Epithelial cell of proximal tubule (primary cell): ENCODE measurements around the gene PDE4D. TPM values are rescaled to one million over a fixed set of nuclear protein-coding genes. Genes with fewer than 3 reads are reported as not detected.

Experiments
- DNase-seq: peaks from one replicate; pipeline ENCODE4 v3.0.0-alpha.2; 2011; ENCODE audit warnings: low read depth
- H3K4me3 ChIP-seq: 2 replicates; pipeline ENCODE4 v1.5.1; 2011; ENCODE audit warnings: low read depth, mild to moderate bottlenecking, low read length
- total RNA-seq: library from RNA; depleted of rRNA; stranded (reverse); fragments of >200 nt; gene quantifications from 2 replicates; pipeline ENCODE4 v1.2.3, GENCODE V29; 2015
- TF ChIP-seq, protein P1 (sequence below): conservative IDR thresholded peaks from 2 replicates; pipeline ENCODE4 v1.5.1; 2012; ENCODE audit warnings: low read depth, mild to moderate bottlenecking, low read length

PDE4D gene
- total RNA-seq, 1 donor from 2014 or later, result 18.4 TPM

- TF ChIP-seq, protein P1, sequence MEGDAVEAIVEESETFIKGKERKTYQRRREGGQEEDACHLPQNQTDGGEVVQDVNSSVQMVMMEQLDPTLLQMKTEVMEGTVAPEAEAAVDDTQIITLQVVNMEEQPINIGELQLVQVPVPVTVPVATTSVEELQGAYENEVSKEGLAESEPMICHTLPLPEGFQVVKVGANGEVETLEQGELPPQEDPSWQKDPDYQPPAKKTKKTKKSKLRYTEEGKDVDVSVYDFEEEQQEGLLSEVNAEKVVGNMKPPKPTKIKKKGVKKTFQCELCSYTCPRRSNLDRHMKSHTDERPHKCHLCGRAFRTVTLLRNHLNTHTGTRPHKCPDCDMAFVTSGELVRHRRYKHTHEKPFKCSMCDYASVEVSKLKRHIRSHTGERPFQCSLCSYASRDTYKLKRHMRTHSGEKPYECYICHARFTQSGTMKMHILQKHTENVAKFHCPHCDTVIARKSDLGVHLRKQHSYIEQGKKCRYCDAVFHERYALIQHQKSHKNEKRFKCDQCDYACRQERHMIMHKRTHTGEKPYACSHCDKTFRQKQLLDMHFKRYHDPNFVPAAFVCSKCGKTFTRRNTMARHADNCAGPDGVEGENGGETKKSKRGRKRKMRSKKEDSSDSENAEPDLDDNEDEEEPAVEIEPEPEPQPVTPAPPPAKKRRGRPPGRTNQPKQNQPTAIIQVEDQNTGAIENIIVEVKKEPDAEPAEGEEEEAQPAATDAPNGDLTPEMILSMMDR, result no peak
- DNase-seq, result no peak
- no peak overlapping the region for H3K4me3 ChIP-seq
Observed at GRCh38 chr5:59293700-59294099, 599.8 kb downstream of the PDE4D start.

DNA sequence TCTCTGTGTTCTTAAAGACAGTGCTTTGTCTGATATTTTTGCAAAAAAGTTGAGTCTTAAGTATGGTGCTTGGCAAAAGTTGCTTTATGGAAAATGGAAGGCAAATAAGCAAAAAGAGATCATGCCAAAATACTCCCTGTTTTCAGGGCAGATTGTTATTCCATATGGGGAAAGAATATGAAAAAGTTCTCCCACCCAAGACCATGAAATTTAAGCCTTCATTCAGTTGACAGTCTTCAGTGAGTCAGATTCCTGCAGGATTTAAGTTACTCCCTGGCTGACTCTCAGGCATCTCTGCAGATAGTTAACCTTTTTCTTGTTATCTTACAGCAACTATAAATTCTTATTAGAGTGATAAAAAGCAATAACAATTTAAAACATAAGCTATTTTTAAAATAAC is 601.6 kb downstream of the PDE4D start:
- H3K4me3 ChIP-seq, result no peak overlapping the region
- DNase-seq, result no peak
- TF ChIP-seq, protein P1, result no peak

DNA sequence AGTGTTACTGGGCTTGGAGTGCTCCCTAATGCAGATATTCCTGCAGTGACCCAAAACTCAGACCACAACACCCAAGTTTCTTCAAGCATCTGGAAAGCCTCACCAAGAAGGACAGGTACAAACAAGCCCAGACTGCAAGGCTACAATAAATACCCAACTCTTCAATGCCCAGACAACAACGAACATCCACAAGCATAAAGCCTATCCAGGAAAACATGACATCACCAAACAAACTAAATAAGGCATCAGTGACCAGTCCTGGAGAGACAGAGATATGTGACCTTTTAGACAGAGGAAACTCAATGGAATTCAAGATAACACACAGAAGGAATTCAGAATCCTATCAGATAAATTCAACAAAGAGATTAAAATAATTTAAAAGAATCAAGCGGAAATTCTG is 605.6 kb downstream of the PDE4D start:
- TF ChIP-seq, protein P1, result no peak
- DNase-seq, result no peak
- H3K4me3 ChIP-seq, result no peak overlapping the region

- DNase-seq, result no peak
- TF ChIP-seq, protein P1, result no peak
- H3K4me3 ChIP-seq, result no peak overlapping the region
Observed at GRCh38 chr5:59287361-59287760, 606.2 kb downstream of the PDE4D start.

DNA sequence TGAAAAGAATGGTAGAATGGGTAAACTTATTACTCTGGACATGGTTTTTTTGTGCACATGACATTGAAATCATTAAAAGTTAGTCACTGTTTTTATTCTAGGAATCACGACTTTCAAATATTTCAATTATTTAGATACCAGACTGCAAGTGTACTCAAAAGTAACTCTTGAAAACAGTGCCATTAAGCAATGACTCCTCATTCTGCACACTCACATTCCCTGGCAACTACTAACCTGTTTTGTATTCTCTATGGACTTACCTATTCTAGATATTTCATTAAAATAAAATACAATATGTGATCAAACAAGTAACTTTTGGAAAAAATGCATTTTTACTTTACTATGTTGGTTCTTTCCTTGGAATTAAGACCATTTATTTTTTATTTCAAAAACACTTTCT is 607.0 kb downstream of the PDE4D start:
- TF ChIP-seq, protein P1, result no peak
- DNase-seq, result no peak
- H3K4me3 ChIP-seq, result no peak overlapping the region

- TF ChIP-seq, protein P1, result no peak
- DNase-seq, result no peak
- H3K4me3 ChIP-seq, result no peak overlapping the region
Observed at GRCh38 chr5:59285300-59286016, 608.1 kb downstream of the PDE4D start.

GRCh38 chr5:59282726-59283125 is 610.8 kb downstream of the PDE4D start:
- no peak overlapping the region for H3K4me3 ChIP-seq
- TF ChIP-seq, protein P1, result no peak
- DNase-seq, result no peak
